Tibial artery (tissue), 4 donors: ENCODE data around the gene ECSCR.

ENCODE experiments used
- DNase-seq, 2 donors: peaks; one replicate each; pipeline ENCODE4 v3.0.0-alpha.2; 2019
- H3K27ac ChIP-seq, 2 donors: fragments of 200-600 bp; sonication (generic) in 1 of 2; 1 replicate in 1 of 2; 2 replicates in 1 of 2; pipeline ENCODE4 v1.5.1; 2018 to 2019; ENCODE audit warnings: mild to moderate bottlenecking in 1 of 2
- H3K27me3 ChIP-seq, 2 donors: fragments of 200-600 bp; sonication (generic) in 1 of 2; one replicate each; pipeline versions ENCODE4 v1.5.1 to v1.6.0; 2016 to 2019
- H3K36me3 ChIP-seq, 3 donors: fragments of 200-600 bp; sonication (generic) in 2 of 3; one replicate each; pipeline ENCODE4 v1.5.1; 2016 to 2019; ENCODE audit warnings: mild to moderate bottlenecking in 2 of 3
- H3K4me1 ChIP-seq, 4 donors: fragments of 200-600 bp; sonication (generic) in 2 of 4; 1 replicate in 3 of 4; 2 replicates in 1 of 4; pipeline ENCODE4 v1.5.1; 2016 to 2019
- H3K4me3 ChIP-seq, 2 donors: fragments of 200-600 bp; sonication (generic) in 1 of 2; 1 replicate in 1 of 2; 2 replicates in 1 of 2; pipeline ENCODE4 v1.5.1; 2018 to 2019; ENCODE audit warnings: mild to moderate bottlenecking in 2 of 2
- H3K9me3 ChIP-seq, 3 donors: fragments of 200-600 bp; sonication (generic) in 1 of 3; one replicate each; pipeline ENCODE4 v1.5.1; 2016 to 2019
- intact Hi-C: fragments of 100-400 bp; cut with DNase I; formaldehyde crosslinking; loops from one replicate; pipeline ENCODE4 v1.15.0; 2023; ENCODE audit warnings: low total_unique reads
- TF ChIP-seq, protein P1 (sequence below), 2 experiments: fragments of 200-600 bp in 1 of 2; fragments of 450-650 bp in 1 of 2; IDR thresholded peaks; one replicate each; pipeline ENCODE4 v1.5.1; 2017 to 2019; ENCODE audit warnings: antibody characterized with exemption in 2 of 2, mild to moderate bottlenecking in 1 of 2, moderate library complexity in 1 of 2

The ECSCR gene

DNA sequence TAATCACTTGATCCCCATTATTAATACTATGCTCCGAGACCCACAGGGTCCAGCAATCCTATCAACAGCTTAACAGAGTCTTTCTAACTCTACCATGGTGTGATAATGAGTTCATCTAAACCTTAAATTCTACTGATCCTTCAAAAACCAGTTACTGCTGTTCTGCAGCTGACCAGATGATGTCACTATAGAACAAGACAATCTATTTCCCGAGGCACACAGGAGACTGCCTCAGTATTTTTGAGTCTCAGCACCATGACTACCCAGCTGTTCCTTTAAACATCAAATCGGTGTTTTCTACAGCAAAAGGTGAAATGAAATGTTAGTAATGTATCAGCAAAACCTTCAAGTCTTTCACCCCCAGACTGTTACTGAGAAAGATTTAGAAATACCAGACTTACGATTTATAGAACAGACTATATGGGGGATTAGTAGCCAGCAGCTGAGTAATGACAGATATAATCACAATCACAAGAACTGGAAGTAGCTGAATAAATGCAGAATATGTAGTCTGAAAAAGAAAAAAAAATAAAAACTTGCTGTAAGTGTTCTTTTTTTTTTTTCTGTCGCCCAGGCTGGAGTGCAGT, 40.1 kb downstream of the ECSCR start:
- TF ChIP-seq, protein P1, sequence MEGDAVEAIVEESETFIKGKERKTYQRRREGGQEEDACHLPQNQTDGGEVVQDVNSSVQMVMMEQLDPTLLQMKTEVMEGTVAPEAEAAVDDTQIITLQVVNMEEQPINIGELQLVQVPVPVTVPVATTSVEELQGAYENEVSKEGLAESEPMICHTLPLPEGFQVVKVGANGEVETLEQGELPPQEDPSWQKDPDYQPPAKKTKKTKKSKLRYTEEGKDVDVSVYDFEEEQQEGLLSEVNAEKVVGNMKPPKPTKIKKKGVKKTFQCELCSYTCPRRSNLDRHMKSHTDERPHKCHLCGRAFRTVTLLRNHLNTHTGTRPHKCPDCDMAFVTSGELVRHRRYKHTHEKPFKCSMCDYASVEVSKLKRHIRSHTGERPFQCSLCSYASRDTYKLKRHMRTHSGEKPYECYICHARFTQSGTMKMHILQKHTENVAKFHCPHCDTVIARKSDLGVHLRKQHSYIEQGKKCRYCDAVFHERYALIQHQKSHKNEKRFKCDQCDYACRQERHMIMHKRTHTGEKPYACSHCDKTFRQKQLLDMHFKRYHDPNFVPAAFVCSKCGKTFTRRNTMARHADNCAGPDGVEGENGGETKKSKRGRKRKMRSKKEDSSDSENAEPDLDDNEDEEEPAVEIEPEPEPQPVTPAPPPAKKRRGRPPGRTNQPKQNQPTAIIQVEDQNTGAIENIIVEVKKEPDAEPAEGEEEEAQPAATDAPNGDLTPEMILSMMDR (IDR thresholded peaks at IDR 0.05): peak; percentile 82
- Histone ChIP-seq H3K4me3 (no peak overlapping the region), H3K9me3 (no peaks in the 10 kb centered on the region), H3K27me3 (no peaks in the 10 kb centered on the region), H3K4me1 (peaks cover 0 to 29% (median 6%) of the 10 kb centered on the region in 4 donors), H3K27ac (no peak overlapping the region), H3K36me3 (peaks cover 6 to 54% (median 48%) of the 10 kb centered on the region in 3 donors)
- DNase-seq: peak in 1 of 2 donors; percentile 43
- intact Hi-C loops: loop anchor here (2.0 kb wide), 1 partner anchor 90 kb away; no protein-coding TSS in a partner anchor

GRCh38 chr5:139419226-139420192, 43.0 kb downstream of the ECSCR start:
- TF ChIP-seq, protein P1 (IDR thresholded peaks at IDR 0.05): no peak
- DNase-seq: no peak
- peak overlapping the region in 1 of 2 donors; percentile 75 for H3K27ac ChIP-seq
- no peaks in the 10 kb centered on the region for H3K9me3 ChIP-seq
- no peak overlapping the region for H3K4me3 ChIP-seq
- peaks cover 6 to 35% (median 26%) of the 10 kb centered on the region in 3 donors for H3K36me3 ChIP-seq
- intact Hi-C loops: no loop called here
- peaks cover 0 to 40% (median 23%) of the 10 kb centered on the region in 4 donors for H3K4me1 ChIP-seq
- H3K27me3 ChIP-seq: no peaks in the 10 kb centered on the region

GRCh38 chr5:139418793-139419192, 43.8 kb downstream of the ECSCR start:
- H3K27ac ChIP-seq: peak overlapping the region; percentile 45 to 75
- TF ChIP-seq, protein P1 (IDR thresholded peaks at IDR 0.05): no peak
- no peak for DNase-seq
- no peaks in the 10 kb centered on the region for H3K27me3 ChIP-seq
- H3K9me3 ChIP-seq: no peaks in the 10 kb centered on the region
- intact Hi-C loops: no loop called here
- peaks cover 2 to 34% (median 22%) of the 10 kb centered on the region in 3 donors for H3K36me3 ChIP-seq
- no peak overlapping the region for H3K4me3 ChIP-seq
- H3K4me1 ChIP-seq: peaks cover 0 to 41% (median 23%) of the 10 kb centered on the region in 4 donors

DNA sequence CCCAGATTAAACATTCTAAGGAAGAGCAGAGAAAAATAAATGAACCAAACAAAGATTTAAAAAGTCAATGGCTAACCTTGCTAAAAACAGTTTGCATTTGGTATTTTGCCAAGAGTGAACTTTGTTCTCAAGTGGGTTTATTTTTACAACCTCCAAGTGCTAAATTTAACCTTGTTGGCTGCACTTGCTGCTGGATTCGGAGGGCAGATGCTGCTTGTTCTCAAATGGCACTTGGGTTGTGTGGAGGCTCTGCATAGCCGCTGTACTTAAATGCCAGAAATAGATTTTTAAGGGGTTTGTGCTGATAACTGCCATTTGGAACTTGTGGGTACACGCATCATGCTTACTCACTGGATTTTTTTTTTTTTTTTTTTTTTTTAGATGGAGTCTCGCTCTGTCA, 45.3 kb downstream of the ECSCR start:
- peak overlapping the region; percentile 45 to 75 for H3K27ac ChIP-seq

DNA sequence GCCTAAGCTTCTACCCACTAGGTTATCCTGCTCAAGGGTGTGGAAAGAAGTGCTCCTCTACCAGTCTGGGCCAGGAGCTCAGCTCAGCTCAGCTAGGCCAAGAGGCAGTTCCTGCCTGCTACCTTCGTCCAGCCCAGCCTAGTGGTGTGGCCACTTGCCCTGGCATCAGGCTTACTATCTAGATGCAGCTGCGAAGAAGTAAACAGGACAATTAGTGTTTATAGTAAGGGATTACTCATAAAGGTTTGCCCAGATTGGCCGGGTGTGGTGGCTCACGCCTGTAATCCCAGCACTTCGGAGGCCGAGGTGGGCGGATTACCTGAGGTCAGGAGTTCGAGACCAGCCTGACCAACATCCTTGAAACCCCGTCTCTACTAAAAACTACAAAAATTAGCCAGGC, 45.9 kb downstream of the ECSCR start:
- Histone ChIP-seq H3K27ac (peak overlapping the region; percentile 45 to 75), H3K4me1 (peaks cover 0 to 41% (median 23%) of the 10 kb centered on the region in 4 donors), H3K9me3 (no peaks in the 10 kb centered on the region), H3K36me3 (peaks cover 9 to 34% (median 34%) of the 10 kb centered on the region in 3 donors), H3K4me3 (no peak overlapping the region), H3K27me3 (no peaks in the 10 kb centered on the region)
- DNase-seq: no peak
- intact Hi-C loops: no loop called here
- TF ChIP-seq, protein P1 (IDR thresholded peaks at IDR 0.05): no peak

More for the DNA sequence above, 45.3 kb downstream of the ECSCR start:
- DNase-seq: peak in 1 of 2 donors; percentile 82
- H3K4me3 ChIP-seq: no peak overlapping the region
- no peaks in the 10 kb centered on the region for H3K9me3 ChIP-seq
- peaks cover 0 to 41% (median 23%) of the 10 kb centered on the region in 4 donors for H3K4me1 ChIP-seq
- intact Hi-C loops: no loop called here
- TF ChIP-seq, protein P1 (IDR thresholded peaks at IDR 0.05): no peak
- H3K36me3 ChIP-seq: peaks cover 9 to 34% (median 34%) of the 10 kb centered on the region in 3 donors
- no peaks in the 10 kb centered on the region for H3K27me3 ChIP-seq
